Measurements from ENCODE around the gene IFNA17. TPM values are rescaled to one million over a fixed set of nuclear protein-coding genes. Genes with fewer than 3 reads are reported as not detected.

The IFNA17 gene
- total RNA-seq, 1 donor from 2014 or later: not detected

DNA sequence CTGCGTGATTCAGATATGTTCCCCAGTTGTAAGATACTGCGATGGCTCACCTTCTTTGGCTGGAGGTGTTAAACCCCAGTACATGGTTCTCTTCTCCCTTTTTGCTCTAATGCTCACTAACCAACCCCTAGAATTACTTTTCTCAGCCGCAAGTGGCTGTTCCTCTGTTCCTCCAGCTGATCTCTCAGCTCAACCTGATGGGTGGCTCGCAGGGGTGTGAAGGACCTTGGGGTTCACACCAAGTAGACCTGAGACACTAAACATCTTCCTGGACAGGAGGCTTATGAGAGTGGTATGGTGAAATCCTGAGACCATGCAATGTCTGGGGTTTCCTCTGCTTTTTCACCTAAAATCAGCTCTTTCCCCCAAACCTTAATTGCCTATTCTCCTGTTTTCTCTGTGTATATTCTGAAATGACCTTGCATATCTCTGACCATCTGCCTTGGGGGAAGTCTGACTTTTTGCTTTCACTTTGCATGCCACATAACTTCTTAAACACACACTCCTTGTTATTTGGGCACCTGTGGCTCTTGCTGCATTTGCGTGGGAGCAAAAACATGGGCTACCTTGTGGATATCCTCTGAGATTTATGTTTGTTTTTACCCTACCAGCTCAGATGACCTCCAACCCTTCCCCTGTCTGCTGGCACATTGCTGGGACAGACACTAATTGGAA, 27.7 kb upstream of the IFNA17 start:
- no peak for ATAC-seq
- Histone ChIP-seq H3K36me3 (no peaks in the 10 kb centered on the region), H3K27ac (no peak overlapping the region), H3K9me3 (no peaks in the 10 kb centered on the region), H3K4me1 (no peaks in the 10 kb centered on the region), H3K27me3 (ENCODE audit: low read depth) (no peaks in the 10 kb centered on the region), H3K4me3 (no peak overlapping the region)
- no peak for DNase-seq
- TF ChIP-seq, protein P1, sequence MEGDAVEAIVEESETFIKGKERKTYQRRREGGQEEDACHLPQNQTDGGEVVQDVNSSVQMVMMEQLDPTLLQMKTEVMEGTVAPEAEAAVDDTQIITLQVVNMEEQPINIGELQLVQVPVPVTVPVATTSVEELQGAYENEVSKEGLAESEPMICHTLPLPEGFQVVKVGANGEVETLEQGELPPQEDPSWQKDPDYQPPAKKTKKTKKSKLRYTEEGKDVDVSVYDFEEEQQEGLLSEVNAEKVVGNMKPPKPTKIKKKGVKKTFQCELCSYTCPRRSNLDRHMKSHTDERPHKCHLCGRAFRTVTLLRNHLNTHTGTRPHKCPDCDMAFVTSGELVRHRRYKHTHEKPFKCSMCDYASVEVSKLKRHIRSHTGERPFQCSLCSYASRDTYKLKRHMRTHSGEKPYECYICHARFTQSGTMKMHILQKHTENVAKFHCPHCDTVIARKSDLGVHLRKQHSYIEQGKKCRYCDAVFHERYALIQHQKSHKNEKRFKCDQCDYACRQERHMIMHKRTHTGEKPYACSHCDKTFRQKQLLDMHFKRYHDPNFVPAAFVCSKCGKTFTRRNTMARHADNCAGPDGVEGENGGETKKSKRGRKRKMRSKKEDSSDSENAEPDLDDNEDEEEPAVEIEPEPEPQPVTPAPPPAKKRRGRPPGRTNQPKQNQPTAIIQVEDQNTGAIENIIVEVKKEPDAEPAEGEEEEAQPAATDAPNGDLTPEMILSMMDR (IDR thresholded peaks at IDR 0.05): no peak
- intact Hi-C loops (cut with DNase I): no loop called here

DNA sequence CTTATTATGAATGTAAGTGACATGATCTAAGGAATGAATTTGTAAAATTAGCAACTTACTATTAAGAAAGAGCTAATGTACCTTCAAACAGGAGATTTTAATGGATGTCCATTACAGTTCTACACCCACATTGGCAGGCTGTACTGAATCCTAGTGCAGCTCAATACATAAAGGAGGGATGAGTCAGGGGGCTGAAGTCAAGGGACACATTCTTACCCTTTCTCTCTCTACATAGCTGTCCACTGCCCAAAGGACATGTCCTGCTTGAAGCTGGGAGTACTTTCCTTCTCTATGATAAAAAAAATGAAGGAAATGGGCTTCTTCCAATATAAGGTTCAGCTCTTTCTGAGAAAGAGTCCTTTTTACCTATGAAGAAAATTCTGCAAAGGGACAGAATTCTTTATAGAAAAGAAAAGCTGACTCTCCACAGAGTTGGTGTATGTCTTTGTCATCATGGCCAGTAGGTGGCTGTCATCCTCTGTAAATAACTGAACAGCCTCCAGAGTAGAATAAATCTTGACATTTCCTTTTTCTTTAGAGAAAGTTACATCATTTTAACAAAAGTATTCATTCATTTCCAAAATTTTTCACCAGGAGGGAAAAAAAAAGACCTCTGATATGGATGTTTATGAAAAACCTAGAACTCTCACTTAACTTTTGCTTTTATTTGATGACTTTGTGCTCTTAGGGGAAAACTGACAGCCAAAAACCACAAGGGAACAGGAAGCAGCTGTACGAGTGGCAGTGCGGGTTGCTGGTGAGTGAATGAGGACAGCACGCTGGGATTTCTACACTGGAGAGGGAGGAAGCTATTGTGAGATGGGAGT, 24.9 kb upstream of the IFNA17 start:
- TF ChIP-seq, protein P1 (IDR thresholded peaks at IDR 0.05): peak; percentile 50
- peak; percentile 69 to 77 for ATAC-seq
- DNase-seq: peak; percentile 57
- Histone ChIP-seq H3K27ac (no peak overlapping the region), H3K27me3 (ENCODE audit: low read depth) (no peaks in the 10 kb centered on the region), H3K9me3 (no peaks in the 10 kb centered on the region), H3K4me1 (no peaks in the 10 kb centered on the region), H3K36me3 (no peaks in the 10 kb centered on the region), H3K4me3 (no peak overlapping the region)
- intact Hi-C loops (cut with DNase I): no loop called here

DNA sequence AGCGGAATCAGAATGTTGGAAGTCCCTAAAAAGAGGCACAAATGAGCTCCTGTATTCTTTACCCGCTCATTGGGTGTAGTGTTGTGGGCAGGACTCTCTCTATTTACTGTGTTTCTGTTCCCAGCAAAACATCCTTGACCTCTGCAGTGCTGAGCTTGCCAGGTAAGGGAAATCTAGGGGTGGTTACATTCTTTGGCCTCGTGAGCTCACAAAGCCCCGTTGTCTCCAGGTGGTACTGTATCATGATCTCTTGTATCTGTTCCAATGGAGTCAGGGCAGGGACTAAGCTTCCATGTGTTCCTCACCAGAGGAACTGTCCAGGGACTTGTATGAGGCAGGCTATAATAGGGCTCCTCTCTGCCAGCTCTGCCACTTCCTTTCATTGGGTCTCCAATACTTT, 23.6 kb upstream of the IFNA17 start:
- Histone ChIP-seq H3K4me1 (no peaks in the 10 kb centered on the region), H3K27me3 (ENCODE audit: low read depth) (no peaks in the 10 kb centered on the region), H3K9me3 (no peaks in the 10 kb centered on the region), H3K27ac (no peak overlapping the region), H3K36me3 (no peaks in the 10 kb centered on the region), H3K4me3 (no peak overlapping the region)
- intact Hi-C loops (cut with DNase I): no loop called here
- TF ChIP-seq, protein P1 (IDR thresholded peaks at IDR 0.05): no peak
- no peak for DNase-seq
- ATAC-seq: no peak

DNA sequence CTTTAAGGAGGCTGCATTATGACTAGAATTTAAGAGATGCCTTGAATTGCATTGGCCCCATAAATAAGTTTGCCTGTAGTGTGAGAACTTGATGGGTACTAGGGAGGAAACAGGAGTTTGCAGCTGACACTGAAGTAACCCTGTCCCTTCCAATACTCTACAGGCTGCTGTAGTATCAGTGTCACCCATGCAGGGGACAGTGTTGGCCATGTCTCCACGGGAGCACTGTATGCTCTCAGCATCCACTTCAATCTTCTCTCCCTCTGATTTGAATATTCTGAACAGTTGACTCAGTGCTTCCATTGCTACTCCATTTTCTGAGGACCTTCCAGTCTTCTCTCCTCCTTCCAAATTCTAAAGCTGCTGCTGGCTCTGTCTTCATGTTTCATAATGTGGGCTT, 23.2 kb upstream of the IFNA17 start:
- no peaks in the 10 kb centered on the region for H3K4me1 ChIP-seq
- no peaks in the 10 kb centered on the region for H3K9me3 ChIP-seq
- H3K4me3 ChIP-seq: no peak overlapping the region
- no peak overlapping the region for H3K27ac ChIP-seq
- intact Hi-C loops (cut with DNase I): no loop called here
- H3K27me3 ChIP-seq (ENCODE audit: low read depth): no peaks in the 10 kb centered on the region
- H3K36me3 ChIP-seq: no peaks in the 10 kb centered on the region
- TF ChIP-seq, protein P1 (IDR thresholded peaks at IDR 0.05): no peak
- ATAC-seq (no peak), DNase-seq (no peak)

DNA sequence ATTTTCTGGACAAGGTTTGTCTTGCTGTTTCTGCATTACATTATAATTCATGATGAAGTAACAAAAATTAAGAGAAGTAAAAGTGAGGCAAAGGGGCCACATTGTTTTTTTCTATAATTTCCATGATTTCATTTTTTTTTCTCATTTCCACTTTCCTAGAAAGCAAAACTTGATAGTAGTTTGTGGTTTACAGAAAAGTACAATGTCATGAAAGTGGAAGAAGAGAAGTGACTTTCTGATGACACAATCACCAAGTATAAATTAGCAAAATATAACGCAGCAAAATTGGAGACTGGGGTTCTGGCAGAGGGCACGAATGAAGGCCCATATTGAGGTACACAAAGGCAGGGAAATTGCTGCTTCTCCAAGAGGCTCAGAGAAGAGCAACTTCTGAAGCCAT, 16.8 kb upstream of the IFNA17 start:
- Histone ChIP-seq H3K27ac (no peak overlapping the region), H3K4me1 (no peaks in the 10 kb centered on the region), H3K36me3 (no peaks in the 10 kb centered on the region), H3K4me3 (no peak overlapping the region), H3K9me3 (no peaks in the 10 kb centered on the region), H3K27me3 (ENCODE audit: low read depth) (no peaks in the 10 kb centered on the region)
- TF ChIP-seq, protein P1 (IDR thresholded peaks at IDR 0.05): no peak
- intact Hi-C loops (cut with DNase I): no loop called here
- no peak for ATAC-seq
- DNase-seq: no peak
